Measurements from ENCODE around the gene SNX11.

Gene SNX11

GRCh38 chr17:48100160-48100559 lies 7.4 kb upstream of the SNX11 start:
- DNase-seq (ENCODE audit: low spot score), result no peak

- no peak for DNase-seq (ENCODE audit: low spot score)
These were observed 7.0 kb upstream of the SNX11 start for GRCh38 chr17:48100591-48101011.

GRCh38 chr17:48101012-48101720 lies 6.4 kb upstream of the SNX11 start, which contains the start of gene CBX1:
Gene CBX1, minus strand, starts transcription at chr17:48101478. Its CDS starts 24,474 bp downstream, at chr17:48077004.
- peak; percentile 95 for DNase-seq (ENCODE audit: low spot score)

- no peak for DNase-seq (ENCODE audit: low spot score)
These were observed 5.4 kb upstream of the SNX11 start for GRCh38 chr17:48102043-48102750.

DNA sequence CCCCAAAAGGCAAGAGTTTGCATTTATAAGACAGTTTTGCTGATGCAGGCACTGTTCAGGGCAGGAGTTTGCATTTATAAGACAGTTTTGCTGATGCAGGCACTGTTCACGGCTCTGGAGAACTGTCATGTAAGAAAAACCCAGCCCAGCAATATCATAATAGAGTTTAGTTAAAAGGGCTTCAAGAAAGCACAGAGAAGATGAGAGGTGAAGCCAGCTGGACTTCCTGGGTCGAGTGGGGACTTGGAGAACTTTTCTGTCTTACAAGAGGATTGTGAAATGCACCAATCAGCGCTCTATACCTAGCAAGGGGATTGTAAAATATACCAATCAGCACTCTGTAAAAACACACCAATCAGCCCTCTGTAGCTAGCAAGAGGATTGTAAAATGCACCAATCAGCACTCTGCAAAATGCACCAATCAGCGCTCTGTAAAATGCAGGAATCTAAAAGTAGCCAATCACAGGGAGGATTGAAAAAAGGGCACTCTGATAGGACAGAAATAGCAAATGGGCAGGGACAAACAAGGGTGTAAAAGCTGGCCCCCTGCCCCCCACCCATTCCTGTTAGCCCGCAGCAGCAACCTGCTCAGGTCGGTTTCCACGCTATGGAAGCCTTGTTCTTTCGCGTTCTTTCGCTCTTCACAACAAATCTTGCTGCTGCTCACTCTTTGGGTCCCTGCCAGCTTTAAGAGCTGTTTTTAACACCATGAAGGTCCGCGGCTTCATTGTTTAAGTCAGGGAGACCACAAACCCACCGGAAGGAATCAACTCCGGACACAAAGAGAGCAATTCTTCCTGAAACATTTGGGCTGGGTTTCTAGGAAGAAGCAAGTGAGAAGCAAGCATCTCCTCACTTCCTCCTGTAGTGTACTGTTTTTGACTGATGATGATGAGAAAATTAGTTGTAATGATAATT lies 4.5 kb upstream of the SNX11 start:
- DNase-seq (ENCODE audit: low spot score), result peak; percentile 24

DNA sequence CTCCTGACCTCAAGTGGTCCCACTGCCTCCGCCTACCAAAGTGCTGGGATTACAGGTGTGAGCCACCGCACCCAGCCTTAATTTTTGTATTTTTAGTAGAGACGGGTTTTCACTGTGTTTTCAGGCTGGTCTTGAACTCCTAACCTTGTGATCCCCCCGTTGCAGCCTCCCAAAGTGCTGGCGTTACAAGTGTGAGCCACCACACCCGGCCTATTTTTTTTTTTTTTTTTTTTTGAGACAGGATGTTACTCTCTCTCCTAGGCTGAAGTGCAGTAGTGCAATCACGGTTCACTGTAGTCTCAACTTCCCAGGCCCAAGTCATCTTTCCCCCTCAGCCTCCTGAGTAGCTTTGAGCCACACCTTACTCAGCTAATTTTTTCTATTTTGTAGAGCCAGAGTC lies 3.1 kb upstream of the SNX11 start:
- no peak for DNase-seq (ENCODE audit: low spot score)

DNA sequence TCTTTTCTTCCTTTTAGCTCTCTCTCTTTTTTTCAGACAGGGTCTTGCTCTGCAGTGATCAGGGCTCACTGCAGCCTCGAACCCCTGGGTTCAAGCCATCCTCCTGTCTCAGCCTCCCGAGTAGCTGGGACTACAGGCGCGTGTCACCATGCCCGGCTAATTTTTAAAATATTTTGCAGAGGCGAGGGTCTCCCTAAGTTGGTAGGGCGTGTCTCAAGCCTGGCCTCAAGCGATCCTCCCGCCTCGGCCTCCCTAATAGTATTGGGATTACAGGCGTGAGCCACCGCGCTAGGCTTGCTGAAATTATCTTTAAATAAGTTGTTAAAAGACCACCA lies 797 bp upstream of the SNX11 start:
- DNase-seq (ENCODE audit: low spot score), result no peak

DNA sequence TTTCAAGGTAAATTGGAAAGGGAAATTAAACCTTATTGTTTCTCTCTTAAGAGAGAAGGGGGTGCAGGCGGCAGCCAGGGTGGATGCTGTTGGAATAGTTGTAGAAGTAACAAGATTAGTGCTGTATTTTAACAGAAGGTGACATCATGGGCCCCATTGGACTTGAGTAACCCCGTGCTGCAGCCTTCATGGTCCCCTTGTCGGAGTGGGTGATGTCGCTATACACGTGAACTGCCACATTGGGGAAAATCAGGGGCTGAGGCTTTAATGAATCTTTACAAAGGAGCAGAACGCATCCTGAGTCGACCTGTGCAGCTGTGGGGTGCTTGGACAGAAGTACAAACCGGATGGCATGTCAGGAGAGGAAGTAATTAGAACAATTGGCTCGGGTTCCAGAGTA lies 3.2 kb downstream of the SNX11 start:
- DNase-seq (ENCODE audit: low spot score), result no peak

- DNase-seq (ENCODE audit: low spot score), result no peak
These were observed 4.3 kb downstream of the SNX11 start for GRCh38 chr17:48111937-48112241.

DNA sequence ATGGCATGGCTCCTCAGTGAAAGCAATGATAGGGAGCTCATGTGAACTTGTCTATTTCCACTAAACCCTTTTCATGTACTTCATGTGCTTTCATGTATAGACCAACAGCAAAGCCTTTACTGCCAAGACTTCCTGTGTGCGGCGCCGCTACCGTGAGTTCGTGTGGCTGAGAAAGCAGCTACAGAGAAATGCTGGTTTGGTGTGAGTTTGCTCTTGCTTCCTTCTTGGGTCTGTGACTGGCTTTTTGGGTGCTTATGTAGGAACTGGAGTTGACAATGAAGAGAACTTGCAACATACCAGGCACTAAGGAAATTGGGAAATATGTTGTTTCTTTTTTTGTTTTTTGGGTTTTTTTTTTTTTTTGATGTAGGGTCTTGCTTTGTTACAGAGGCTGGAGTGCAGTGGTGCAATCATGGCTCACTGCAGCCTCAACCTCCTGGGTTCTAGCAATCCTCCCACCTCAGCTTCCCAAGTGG lies 5.7 kb downstream of the SNX11 start:
- peak; percentile 44 for DNase-seq (ENCODE audit: low spot score)

DNA sequence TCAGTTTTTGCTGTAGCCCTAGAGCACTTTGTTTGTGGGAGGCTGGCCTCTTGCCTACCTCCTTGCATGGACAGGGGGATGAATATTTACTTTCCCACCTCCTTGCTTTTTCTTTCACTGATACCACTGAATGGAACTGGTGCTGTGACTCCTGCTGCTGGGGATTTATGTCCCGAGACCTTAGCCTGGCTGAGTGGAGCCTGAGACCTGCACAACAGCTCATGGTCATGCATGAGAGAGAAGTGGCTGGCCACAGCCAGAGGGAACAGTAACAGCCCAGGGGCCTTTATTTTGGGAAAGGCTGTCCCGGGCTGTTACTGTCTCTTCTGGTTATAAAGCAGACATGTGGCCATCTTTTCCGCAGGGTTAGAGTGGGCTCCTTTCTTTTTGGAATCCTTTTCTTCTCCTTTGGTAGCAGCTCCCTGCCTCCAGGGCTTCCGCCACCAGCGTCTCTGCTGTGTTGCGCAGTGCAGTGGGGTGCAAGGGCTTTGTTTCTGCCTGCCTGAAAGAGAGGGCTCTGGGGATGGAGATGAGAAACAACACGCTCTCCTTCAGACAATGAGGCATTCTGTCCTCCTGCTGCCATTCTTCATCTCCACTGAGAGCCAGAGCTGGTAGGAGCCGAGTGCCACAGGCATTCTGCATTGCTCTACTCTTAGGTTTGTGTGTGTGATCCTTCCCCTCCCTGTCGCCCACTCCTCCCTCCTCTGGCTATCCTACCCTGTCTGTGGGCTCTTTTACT lies 14.5 kb downstream of the SNX11 start:
- no peak for DNase-seq (ENCODE audit: low spot score)

- no peak for DNase-seq (ENCODE audit: low spot score)
These were observed 15.1 kb downstream of the SNX11 start for GRCh38 chr17:48122665-48123045.

DNA sequence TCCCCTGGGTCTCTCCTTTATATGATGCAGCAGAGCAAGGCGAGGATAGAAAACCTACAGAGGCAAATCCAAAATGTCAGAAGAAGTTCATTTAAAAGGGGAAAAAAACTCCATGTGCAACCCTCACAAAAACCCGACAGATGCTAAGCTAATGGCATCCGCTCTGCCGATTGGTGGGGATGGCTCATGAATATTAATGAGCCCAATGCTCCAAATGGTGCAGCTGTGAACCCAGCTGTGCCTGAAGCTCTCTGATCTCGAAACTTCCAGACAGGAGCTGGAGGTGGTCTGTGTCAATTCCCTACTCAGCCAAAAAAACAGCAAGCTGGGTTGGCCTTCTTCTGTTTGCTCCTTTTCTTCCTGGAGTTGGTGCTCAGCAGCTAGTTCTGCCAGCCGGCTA lies 15.5 kb downstream of the SNX11 start:
- DNase-seq (ENCODE audit: low spot score), result no peak

- peak; percentile 44 for DNase-seq (ENCODE audit: low spot score)
These were observed 16.3 kb downstream of the SNX11 start for GRCh38 chr17:48123776-48124388.

GRCh38 chr17:48125829-48126531 lies 18.4 kb downstream of the SNX11 start:
- no peak for DNase-seq (ENCODE audit: low spot score)

GRCh38 chr17:48126532-48126850 lies 18.9 kb downstream of the SNX11 start:
- DNase-seq (ENCODE audit: low spot score), result no peak

DNA sequence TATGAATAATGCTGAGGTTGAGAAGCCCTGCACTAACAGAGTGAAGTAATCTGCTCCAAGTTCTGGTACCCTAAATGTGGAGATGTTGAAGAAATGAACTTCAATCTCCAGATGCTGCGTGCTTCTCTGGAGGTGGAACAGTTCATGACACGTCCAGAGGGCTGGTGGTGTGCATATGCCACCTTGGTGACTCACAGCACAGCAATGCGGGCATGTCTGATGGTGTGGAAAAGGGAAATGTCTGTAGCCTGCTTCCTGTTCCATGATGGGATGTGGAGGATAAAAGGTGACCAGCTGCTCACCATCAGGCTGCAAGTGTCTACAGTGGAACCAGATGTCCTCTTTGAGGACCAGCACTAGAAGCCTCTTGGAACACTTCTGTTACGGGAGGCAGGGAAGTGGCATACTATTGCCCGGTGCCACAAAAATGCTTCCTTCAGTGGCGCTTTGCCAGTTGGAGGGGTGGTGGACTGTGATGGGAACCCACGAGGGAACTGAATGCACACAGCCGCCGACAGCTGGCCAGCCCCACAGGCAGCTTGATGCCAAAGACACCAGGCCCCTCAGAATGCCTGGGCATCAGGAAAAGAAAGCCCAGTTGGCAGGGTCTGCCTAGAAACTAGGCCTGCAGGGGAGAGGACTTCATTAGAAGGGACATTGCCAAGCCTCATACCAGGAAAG lies 19.9 kb downstream of the SNX11 start:
- DNase-seq (ENCODE audit: low spot score), result no peak

GRCh38 chr17:48128400-48128799 lies 20.8 kb downstream of the SNX11 start:
- no peak for DNase-seq (ENCODE audit: low spot score)

GRCh38 chr17:48129981-48130380 lies 22.4 kb downstream of the SNX11 start:
- no peak for DNase-seq (ENCODE audit: low spot score)

DNA sequence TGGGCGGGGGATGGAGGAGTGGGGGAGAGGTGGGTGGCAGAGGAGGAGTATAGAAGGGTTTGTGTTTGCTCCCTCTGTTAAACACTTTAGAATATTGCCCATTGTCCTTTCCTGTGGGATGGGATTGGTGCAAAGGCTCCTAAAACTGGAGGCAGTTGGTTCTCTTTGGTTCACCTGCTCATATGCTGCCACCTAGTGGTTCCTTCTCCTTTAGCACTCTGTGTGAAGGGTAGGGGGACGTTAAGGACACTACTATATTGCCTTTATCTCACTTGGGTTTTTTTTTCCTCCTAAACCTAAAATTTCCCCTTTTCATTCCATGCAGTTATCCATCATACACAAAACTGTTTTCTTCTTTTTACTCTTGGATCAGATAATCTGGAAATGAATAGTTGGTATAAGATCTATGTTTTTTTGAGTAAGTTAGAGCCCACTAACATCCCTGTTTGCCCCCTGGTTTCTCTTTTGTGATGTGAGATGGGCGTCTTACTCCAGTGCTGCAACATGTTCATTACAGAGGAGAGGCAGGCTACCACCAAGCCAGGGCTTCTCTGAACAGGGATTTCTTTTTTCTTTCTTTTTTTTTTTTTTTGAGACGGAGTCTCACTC lies 23.8 kb downstream of the SNX11 start:
- DNase-seq (ENCODE audit: low spot score), result peak; percentile 69
